ENCODE measurements around the gene ITGA2B. TPM values are rescaled to one million over a fixed set of nuclear protein-coding genes. Genes with fewer than 3 reads are reported as not detected.

Gene ITGA2B
- total and polyA plus RNA-seq, 8 donors = 0.09 to 0.61 (median 0.48) TPM

DNA sequence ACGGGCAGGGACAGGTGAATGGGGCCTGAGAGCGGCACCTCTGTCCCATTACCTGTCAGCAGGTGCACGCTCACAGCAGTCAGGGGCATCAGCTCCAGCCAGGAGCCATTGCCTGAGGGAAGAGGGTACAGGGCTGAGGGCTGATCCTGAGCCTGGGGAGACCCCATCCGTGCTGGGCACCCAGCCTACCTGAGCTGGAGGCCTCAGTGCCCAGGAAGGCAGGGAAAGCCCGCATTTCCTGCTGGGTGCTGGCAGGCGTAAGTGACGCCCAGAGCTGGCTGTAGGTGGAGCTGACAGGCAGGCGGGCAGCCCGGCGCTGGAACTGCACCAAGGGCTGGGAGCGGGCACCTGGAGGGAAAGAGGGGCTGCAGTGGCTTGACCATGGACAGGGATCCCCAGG is 33.2 kb downstream of the ITGA2B start:
- FAIRE-seq (no peak), DNase-seq (peak in 1 of 6 donors; percentile 62), ATAC-seq (no peak)
- no peaks in the 10 kb centered on the region for H3K27me3 ChIP-seq
- TF ChIP-seq, protein P1, sequence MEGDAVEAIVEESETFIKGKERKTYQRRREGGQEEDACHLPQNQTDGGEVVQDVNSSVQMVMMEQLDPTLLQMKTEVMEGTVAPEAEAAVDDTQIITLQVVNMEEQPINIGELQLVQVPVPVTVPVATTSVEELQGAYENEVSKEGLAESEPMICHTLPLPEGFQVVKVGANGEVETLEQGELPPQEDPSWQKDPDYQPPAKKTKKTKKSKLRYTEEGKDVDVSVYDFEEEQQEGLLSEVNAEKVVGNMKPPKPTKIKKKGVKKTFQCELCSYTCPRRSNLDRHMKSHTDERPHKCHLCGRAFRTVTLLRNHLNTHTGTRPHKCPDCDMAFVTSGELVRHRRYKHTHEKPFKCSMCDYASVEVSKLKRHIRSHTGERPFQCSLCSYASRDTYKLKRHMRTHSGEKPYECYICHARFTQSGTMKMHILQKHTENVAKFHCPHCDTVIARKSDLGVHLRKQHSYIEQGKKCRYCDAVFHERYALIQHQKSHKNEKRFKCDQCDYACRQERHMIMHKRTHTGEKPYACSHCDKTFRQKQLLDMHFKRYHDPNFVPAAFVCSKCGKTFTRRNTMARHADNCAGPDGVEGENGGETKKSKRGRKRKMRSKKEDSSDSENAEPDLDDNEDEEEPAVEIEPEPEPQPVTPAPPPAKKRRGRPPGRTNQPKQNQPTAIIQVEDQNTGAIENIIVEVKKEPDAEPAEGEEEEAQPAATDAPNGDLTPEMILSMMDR (IDR thresholded peaks at IDR 0.05) = no peak
- H3K4me1 ChIP-seq = no peaks in the 10 kb centered on the region
- 72 to 83% methylated on average over 11 of the region's 11 CpGs for WGBS, 2 donors
- H3K36me3 ChIP-seq = peaks cover 2 to 9% (median 4%) of the 10 kb centered on the region in 3 donors
- H3K27ac ChIP-seq = no peak overlapping the region
- no peaks in the 10 kb centered on the region for H3K9me3 ChIP-seq
- intact Hi-C loops (cut with DNase I) = no loop called here
- no peak overlapping the region for H3K4me3 ChIP-seq

DNA sequence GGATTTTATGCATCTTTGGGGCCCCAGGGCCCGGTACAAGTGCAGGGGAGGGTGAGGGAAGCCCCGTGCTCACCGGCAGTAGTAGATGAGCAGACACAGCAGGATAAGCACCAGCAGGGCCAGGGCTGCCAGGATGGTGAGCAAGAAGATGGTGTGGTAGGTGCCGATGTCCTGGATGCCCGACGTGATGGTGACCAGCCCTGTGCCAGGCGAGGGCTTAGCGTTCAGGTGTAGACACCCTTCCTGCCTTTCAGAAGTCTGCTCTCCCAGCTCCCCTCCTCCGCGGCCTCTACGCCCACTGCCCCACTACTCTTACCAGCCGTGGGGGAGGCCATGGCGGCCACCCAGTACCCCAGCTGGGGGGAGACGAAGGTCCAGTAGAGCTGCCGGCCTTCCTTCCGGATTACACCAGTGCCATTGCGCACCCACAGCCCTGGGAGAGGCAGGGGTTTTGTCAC is 33.8 kb downstream of the ITGA2B start:
- intact Hi-C loops (cut with DNase I) = no loop called here

GRCh38 chr17:44354582-44355561 is 34.6 kb downstream of the ITGA2B start:
- Histone ChIP-seq H3K27ac (no peak overlapping the region), H3K27me3 (no peaks in the 10 kb centered on the region), H3K9me3 (no peaks in the 10 kb centered on the region), H3K4me3 (peak overlapping the region in 1 of 4 donors; percentile 14), H3K36me3 (peaks cover 4 to 14% (median 6%) of the 10 kb centered on the region in 3 donors), H3K4me1 (no peaks in the 10 kb centered on the region)
- ATAC-seq (peak in 1 of 4 donors; percentile 26), FAIRE-seq (no peak), DNase-seq (peak in 3 of 6 donors; percentile 53 to 79 (median 65))
- TF ChIP-seq, protein P1 (IDR thresholded peaks at IDR 0.05) = no peak
- intact Hi-C loops (cut with DNase I) = no loop called here
- 40 to 54% methylated on average over 46 to 77 of the region's 77 CpGs for WGBS, 2 donors

More for the DNA sequence above, 33.8 kb downstream of the ITGA2B start:
- Histone ChIP-seq H3K27me3 (no peaks in the 10 kb centered on the region), H3K4me3 (no peak overlapping the region), H3K36me3 (peaks cover 4 to 14% (median 6%) of the 10 kb centered on the region in 3 donors), H3K4me1 (no peaks in the 10 kb centered on the region), H3K9me3 (no peaks in the 10 kb centered on the region), H3K27ac (no peak overlapping the region)
- DNase-seq (peak in 1 of 6 donors; percentile 61), FAIRE-seq (no peak), ATAC-seq (no peak)
- 84 to 88% methylated on average over 17 of the region's 17 CpGs for WGBS, 2 donors
- TF ChIP-seq, protein P1 (IDR thresholded peaks at IDR 0.05) = no peak

DNA sequence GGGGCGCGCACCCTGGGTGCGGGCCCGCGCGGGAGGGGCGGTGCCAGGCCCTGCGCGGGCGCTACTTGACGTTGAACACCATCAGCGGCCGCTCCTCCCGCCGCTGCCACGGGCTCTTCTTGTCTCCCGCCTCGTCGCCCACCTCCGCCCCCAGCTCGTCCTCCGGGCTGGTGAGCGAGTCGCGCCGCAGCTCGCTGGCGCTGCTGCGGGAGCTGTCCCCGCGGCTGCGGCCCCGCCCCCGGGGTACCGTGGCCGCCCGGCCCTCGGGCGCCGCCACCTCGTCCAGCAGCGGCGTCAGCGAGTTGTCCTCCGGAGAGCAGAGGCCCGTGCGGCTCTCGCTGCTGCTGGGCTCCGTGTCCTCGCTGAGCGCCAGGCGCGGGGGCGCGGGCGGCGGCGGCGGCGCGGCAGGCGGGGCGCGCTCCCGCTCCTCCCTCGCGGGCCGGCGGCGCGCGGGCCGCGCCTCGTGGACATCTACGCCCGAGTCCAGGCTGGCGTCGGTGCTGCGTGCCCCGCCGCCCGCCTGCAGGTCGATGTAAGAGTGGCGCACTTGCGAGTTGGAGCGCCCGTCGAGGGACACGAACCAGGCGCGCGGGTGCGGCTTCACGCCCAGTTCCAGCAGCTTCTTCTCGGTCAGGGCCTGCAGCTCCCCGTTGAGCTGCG is 35.6 kb downstream of the ITGA2B start:
- TF ChIP-seq, protein P1 (IDR thresholded peaks at IDR 0.05) = no peak
- Histone ChIP-seq H3K4me3 (peak overlapping the region in 2 of 4 donors; percentile 29 to 45), H3K36me3 (peaks cover 4 to 14% (median 6%) of the 10 kb centered on the region in 3 donors), H3K27me3 (no peaks in the 10 kb centered on the region), H3K27ac (no peak overlapping the region), H3K4me1 (no peaks in the 10 kb centered on the region), H3K9me3 (no peaks in the 10 kb centered on the region)
- WGBS, 2 donors = 7 to 10% methylated on average over 50 to 98 of the region's 98 CpGs
- DNase-seq (peak in 3 of 6 donors; percentile 51 to 74 (median 73)), FAIRE-seq (no peak), ATAC-seq (peak; percentile 12 to 59 (median 42))
- intact Hi-C loops (cut with DNase I) = no loop called here

Data from pancreas (tissue), 10 donors.